Fibroblast of skin of left quadriceps (primary cell): ENCODE data around the gene HAUS6.
"Not testable (repeated sequence)": the region's sequence is repeated elsewhere in the genome, so short reads cannot be mapped to it uniquely, and the experiment has no call there.

ENCODE experiments used
- DNase-seq, 2 experiments: peaks; one replicate each; pipeline ENCODE4 v3.0.0-alpha.2; 2013; ENCODE audit warnings: low read depth in 2 of 2

Gene HAUS6

GRCh38 chr9:19116107-19116790 is 13.5 kb upstream of the HAUS6 start:
- DNase-seq, result no peak

DNA sequence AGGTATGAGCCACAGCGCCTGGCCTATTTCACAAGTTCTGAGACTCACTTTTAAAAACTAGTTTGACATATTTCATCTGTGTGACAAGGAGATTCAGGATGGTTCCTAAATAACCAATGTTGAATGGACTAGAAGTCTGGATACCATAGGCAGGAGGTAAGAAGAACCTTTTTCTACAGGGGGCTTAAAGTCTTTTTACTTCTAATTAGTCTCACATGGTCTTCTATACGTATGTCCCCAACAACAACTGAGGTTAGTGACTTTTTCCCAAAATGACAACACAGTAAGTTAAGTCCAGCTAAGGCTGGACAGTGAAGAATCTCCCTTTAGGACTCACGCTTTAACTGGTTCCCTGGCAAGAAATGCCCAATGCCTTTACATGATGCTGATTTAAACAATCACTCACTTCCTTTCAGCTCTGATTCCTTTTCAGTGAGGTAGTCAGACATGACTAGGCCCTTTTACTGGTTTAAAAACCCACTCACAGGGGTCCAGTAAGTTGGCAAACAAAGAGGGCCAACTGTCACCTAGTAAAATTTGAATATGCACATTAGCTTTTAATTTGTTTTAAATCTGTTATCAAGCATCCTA is 12.1 kb upstream of the HAUS6 start:
- DNase-seq, result no peak

DNA sequence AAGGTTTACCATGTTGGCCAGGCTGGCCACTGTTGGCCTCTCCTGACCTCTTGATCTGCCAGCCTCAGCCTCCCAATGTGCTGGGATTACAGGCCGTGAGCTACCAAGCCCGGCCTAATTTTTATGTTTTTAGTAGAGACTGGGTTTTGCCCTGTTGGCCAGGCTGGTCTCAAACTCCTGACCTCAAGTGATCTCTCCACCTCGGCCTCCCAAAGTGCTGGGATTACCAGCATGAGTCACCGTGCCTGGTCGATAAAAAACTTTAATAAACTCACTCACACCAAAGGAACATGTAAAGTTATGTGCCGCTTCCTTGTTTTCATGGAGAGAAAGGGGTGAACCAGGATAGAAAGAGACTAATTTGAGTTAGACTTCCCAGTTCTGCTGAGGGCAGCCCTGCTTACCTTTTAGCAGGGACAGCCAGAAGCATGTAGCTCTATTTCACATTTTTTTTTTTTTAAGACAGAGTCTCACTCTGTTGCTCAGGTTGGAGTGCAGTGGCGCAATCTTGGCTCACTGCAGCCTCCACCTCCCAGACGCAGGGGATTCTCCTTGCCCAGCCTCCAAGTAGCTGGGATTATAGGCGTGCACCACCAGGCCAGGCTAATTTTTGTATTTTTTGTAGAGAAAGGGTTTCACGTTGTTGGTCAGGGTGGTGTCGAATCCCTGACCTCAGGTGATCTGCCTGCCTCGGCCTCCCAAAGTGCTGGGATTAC is 11.4 kb upstream of the HAUS6 start:
- no peak for DNase-seq

GRCh38 chr9:19113064-19113611 is 10.4 kb upstream of the HAUS6 start:
- DNase-seq, result not testable (repeated sequence)

GRCh38 chr9:19108038-19108437 is 5.3 kb upstream of the HAUS6 start:
- DNase-seq, result no peak

DNA sequence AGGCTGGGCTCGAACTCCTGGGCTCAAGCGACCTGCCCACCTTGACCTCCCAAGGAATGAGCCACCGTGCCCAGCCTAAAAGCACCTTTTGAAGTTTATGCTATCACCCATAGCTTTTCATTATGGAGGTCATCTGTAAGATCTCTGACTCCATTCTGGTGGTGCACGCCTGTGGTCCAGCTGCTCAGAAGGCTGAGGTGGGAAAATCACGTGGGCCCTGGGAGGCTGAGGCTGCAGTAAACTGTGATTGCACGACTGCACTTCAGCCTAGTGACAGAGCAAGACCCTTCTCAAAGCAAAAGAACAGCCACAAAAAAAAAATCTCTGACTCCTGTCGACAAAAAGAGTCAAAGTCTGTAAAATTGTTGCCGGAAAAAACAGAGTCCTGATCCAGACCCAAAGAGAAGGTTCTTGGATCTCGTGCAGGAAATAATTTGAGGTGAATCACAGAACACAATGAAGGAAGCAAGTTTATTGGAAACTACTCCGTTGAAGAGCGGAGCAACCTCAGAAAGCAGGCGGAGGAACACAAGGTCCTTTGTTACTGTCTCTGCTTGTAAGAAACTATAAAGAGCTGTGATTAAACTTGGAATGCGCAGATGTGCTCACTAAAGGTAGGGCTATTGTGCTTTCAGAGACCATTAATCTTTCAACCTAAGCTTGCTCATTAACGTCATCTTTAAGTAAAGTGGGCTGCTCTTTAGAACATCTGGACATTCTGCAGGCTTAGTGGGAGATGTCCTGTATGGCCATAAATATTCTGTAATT is 2.0 kb upstream of the HAUS6 start:
- no peak for DNase-seq

DNA sequence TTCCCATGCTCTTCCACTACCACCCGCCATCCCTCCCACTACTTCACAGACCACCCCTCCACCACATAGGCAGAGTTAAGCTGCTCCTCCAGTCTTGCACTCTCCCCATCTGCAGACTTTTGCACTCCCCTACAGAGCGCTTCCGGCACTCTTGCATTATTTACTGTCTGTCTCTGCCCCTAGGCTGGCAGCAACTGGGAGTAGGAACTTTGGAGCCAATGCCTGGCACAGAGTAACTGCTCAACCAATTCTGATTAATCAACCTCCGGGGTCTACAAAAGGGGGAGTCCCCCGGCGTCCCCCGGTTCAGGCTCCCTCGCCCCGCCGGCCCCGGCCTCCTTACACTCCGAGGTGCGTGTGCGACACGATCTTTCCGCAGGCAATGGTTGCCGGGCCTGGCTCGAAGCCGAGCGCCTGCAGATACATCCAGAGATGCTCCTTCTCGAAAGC is 498 bp downstream of the HAUS6 start:
- no peak for DNase-seq

DNA sequence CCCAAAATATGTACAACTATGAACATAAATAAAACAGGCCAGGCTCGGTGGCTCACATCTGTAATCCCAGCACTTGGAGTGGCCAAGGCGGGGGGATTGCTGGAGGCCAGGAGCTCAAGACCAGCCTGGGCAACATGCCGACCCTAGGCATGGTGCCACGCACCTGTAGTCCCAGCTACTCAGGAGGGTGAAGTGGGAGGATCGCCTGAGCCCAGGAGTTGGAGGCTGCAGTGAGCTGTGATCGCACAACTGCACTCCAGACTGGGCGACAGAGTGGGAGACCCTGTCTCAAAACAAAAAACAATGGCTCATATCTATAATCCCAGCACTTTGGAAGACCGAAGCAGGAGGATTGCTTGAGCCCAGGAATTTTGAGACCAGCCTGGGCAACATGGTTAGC is 1.5 kb downstream of the HAUS6 start:
- DNase-seq, result no peak

DNA sequence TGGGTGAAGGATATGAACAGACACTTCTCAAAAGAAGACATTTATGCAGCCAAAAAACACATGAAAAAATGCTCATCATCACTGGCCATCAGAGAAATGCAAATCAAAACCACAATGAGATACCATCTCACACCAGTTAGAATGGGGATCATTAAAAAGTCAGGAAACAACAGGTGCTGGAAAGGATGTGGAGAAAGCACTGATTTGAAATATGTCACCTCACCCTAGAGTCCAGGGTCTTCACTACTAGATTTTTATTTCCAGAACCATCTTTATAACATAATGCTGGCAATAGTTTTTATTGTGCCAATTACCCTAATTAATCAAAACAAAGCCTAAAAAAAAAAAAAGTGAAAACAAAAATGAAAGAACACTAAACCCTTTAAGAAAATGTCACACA is 5.3 kb downstream of the HAUS6 start:
- not testable (repeated sequence) for DNase-seq

DNA sequence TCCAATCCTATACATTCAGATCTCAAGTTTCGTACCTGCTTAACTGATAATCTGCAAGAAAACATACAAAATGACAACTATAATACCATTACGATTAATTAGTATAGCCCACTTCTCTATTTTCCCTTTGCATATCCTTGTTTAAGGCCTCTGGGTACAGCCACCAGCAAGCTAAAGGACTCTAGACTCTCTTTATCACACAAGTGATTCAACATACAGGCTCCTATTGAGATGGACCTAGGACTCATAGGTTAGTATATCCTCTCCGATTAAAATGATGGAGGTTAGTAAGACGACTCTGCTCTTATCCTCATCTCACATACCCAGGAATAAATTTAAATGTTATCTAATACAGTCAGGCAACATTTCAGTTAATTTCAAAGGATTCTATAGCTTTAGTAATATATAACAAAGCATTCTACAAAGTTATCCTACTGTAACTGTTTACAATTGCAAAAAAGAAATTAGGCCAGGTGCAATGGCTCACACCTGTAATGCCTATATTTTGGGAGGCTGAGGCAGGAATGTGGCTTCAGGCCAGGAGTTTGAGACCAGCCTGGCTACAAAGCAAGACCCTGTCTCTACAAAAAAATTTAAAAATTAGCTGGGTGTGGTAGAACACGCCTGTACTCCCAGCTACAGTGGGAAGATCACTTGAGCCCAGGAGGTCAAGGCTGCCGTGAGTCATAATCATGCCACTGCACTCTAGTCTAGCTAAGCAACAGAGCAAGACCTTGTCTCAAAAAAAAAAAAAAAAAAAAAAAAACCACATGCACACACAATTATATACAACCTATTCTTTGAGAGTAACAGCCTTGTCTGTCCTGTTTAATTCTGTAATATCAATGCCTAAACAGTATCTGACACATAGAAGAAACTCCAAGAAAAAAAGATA is 15.4 kb downstream of the HAUS6 start:
- no peak for DNase-seq

DNA sequence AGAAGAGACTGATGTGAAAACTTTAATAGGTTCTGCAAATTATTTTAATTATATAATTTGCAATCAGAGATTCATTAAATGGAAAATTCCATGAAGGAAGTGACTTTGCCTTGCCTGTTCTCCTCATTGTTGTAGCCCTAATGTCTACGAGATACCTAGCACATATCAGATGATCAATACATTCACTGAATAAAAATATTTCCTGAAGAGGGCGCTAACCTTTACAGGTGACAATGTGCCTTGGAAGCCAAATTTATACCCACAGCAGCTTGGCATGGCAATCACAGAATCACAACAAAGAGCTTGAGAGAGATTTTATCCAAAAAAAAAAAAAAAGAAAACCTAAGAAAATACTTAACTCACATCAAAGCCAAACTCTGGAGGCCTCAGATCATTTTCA is 17.4 kb downstream of the HAUS6 start:
- DNase-seq, result no peak

DNA sequence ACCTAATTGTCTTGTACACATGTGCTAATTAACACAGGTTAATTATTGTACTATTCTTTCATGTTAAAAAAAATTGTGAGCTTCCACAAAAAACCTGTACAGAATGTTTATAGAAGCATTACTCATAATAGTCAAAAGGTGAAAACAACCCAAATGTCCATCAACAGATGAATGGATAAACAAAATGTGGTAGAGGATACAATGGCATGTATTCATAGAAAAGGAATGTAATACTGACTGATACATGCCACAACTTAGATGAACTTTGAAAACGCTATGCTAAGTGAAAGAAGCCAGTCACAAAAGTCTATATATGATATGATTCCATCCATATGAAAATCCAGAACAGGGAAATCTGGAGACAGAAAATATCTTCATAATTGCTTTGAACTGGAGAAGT is 27.9 kb downstream of the HAUS6 start:
- no peak for DNase-seq

- no peak for DNase-seq
These were observed 28.5 kb downstream of the HAUS6 start for GRCh38 chr9:19074229-19074628.

DNA sequence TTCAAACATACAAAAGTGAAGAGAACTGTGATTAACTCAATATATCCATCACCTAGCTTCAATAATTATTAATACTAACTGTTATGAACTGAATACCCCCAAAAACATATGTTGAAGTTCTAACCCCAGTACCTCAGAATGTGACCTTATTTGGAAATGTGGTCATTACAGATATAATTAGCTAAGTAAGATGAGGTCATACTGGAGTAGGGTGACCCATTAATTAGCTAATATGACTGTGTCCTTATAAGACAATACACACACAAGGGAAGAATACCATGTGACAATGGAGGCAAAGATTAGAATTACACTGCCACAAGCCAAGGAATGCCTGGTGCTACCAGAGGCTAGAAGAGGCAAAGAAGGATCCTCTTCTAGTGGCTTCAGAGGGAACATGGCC is 45.7 kb downstream of the HAUS6 start:
- DNase-seq, result no peak

DNA sequence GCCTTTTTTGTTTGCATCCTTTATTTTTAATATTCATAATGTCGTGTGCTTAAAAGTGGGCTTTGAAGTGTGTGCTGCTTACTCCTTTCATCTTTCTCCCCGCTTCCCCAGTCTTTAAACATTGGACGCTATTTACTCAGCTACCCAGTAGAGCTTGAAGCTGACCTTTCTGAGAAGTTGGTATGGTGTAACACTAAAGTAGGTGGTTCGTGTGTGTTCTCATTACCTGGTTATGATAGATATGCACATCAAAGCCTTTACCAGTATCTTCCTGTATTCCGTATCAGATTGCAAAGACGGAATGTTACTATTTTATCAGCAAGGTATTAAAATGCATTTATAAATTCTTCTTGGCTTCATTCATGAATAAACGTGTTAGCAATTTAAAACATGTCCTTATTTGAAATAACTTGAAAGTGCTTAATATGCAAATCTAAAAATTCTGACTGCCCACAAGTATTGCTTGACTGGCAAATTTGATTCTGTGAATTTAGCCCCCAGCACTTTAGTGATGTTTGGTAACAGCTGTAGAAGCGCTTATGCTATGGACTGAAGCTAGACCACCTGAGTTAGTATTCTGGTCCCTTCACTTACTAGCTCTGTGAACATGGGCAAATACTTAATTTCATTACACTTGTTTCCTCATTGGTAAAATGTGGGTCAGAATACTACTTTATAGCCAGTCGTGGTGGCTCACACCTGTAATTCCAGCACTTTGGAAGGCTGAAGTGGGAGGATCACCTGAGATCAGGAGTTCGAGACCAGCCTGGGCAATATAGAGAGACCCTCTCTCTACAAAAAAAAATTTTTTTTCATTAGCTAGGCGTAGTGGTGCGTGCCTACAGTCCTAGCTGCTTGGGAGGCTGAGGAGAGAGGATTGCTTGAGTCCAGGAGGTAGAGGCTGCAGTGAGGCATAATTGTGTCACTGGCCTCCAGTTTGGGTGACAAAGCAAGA is 51.8 kb downstream of the HAUS6 start:
- no peak for DNase-seq

DNA sequence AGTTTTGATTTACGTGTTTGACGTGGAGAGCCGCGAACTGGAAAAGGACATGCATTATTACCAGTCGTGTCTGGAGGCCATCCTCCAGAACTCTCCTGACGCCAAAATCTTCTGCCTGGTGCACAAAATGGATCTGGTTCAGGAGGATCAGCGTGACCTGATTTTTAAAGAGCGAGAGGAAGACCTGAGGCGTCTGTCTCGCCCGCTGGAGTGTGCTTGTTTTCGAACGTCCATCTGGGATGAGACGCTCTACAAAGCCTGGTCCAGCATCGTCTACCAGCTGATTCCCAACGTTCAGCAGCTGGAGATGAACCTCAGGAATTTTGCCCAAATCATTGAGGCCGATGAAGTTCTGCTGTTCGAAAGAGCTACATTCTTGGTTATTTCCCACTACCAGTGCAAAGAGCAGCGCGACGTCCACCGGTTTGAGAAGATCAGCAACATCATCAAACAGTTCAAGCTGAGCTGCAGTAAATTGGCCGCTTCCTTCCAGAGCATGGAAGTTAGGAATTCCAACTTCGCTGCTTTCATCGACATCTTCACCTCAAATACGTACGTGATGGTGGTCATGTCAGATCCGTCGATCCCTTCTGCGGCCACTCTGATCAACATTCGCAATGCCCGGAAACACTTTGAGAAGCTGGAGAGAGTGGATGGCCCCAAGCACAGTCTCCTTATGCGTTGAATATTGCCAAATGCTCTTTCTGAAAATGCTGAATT is 52.6 kb downstream of the HAUS6 start:
- DNase-seq, result peak in 1 of 2 experiments; percentile 4

DNA sequence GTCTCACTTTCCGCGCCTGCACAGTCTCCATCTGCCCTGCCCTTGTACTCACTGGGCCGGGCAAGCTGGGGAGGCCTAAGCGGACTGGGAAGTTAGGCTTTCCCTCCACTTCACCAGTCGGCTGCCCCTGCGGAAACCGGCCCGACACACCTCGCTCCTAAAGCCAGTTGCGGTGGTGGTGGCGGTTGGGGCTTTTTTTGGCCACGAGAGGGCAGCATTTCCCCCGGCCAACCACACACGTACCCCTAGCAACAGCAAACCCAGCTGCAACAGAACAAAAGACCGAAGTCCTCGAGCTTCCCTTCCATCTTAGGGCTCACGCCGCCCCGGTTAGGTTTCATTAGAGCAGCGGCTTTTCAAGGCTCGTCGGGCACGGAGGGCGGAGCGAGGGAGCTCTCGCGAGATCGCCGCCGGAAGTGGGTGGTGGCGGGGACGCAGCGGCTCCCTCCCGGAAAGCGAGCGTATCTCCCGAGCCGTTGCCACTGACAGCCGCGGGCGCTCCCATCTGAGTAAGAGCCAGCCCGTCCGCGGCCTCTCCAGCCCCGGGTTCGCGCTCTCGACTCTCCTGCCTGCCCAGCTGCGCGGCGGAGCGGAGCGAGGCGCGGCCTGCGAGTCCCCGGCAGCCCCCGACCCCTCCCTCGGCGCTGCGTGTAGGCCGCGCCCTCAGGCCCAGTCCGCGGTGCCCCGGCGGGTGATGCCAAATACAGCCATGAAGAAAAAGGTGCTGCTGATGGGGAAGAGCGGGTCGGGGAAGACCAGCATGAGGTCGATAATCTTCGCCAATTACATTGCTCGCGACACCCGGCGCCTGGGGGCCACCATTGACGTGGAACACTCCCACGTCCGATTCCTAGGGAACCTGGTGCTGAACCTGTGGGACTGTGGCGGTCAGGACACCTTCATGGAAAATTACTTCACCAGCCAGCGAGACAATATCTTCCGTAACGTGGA is 53.5 kb downstream of the HAUS6 start, which contains the start of gene RRAGA:
Gene RRAGA (plus strand): TSS at position 462 of the 951 bp plus-strand sequence. CDS start 233 bp downstream, at position 695.
- DNase-seq, result peak; percentile 95 to 96

- no peak for DNase-seq
These were observed 66.1 kb downstream of the HAUS6 start for GRCh38 chr9:19036611-19037010.
